ENCODE results near the gene TPM3. TPM values are rescaled to one million over a fixed set of nuclear protein-coding genes. Genes with fewer than 3 reads are reported as not detected.
"Not testable (repeated sequence)": the region's sequence is repeated elsewhere in the genome, so short reads cannot be mapped to it uniquely, and the experiment has no call there.

The TPM3 gene
- total and polyA plus RNA-seq, 2 experiments from 2014 or later, result 120 to 139 TPM

GRCh38 chr1:154213274-154213673 is 21.4 kb upstream of the TPM3 start:
- Histone ChIP-seq H3K27ac (no peak overlapping the region), H3K4me1 (ENCODE audit: low read depth) (no peaks in the 10 kb centered on the region), H3K4me3 (no peak overlapping the region), H3K27me3 (no peaks in the 10 kb centered on the region), H3K36me3 (peaks cover 51% of the 10 kb centered on the region), H3K9me3 (ENCODE audit: low read depth) (no peaks in the 10 kb centered on the region)
- DNase-seq (ENCODE audit: low read depth in 1 of 2, low spot score in 1 of 2), result no peak
- TF ChIP-seq CTCF (IDR thresholded peaks at IDR 0.05; ENCODE audit: low read depth, low read length), result no peak

GRCh38 chr1:154212083-154212482 is 20.2 kb upstream of the TPM3 start:
- Histone ChIP-seq H3K27ac (no peak overlapping the region), H3K9me3 (ENCODE audit: low read depth) (no peaks in the 10 kb centered on the region), H3K4me3 (no peak overlapping the region), H3K36me3 (peaks cover 53% of the 10 kb centered on the region), H3K4me1 (ENCODE audit: low read depth) (no peaks in the 10 kb centered on the region), H3K27me3 (no peaks in the 10 kb centered on the region)
- TF ChIP-seq CTCF (IDR thresholded peaks at IDR 0.05; ENCODE audit: low read depth, low read length), result no peak
- no peak for DNase-seq (ENCODE audit: low read depth in 1 of 2, low spot score in 1 of 2)

GRCh38 chr1:154208677-154209388 is 16.9 kb upstream of the TPM3 start:
- Histone ChIP-seq H3K27me3 (no peaks in the 10 kb centered on the region), H3K9me3 (ENCODE audit: low read depth) (no peaks in the 10 kb centered on the region), H3K4me1 (ENCODE audit: low read depth) (no peaks in the 10 kb centered on the region), H3K27ac (no peak overlapping the region), H3K36me3 (peaks cover 60% of the 10 kb centered on the region), H3K4me3 (no peak overlapping the region)
- no peak for TF ChIP-seq CTCF (IDR thresholded peaks at IDR 0.05; ENCODE audit: low read depth, low read length)
- DNase-seq (ENCODE audit: low read depth in 1 of 2, low spot score in 1 of 2), result no peak

GRCh38 chr1:154207262-154207661 is 15.4 kb upstream of the TPM3 start:
- Histone ChIP-seq H3K9me3 (ENCODE audit: low read depth) (no peaks in the 10 kb centered on the region), H3K27ac (no peak overlapping the region), H3K4me1 (ENCODE audit: low read depth) (no peaks in the 10 kb centered on the region), H3K36me3 (peaks cover 45% of the 10 kb centered on the region), H3K27me3 (no peaks in the 10 kb centered on the region), H3K4me3 (no peak overlapping the region)
- DNase-seq (ENCODE audit: low read depth in 1 of 2, low spot score in 1 of 2), result no peak
- TF ChIP-seq CTCF (IDR thresholded peaks at IDR 0.05; ENCODE audit: low read depth, low read length), result no peak

GRCh38 chr1:154206196-154206595 is 14.3 kb upstream of the TPM3 start, which contains the start of gene CFAP141:
CFAP141 (minus strand) TSS chr1:154206333; CDS start chr1:154206307, 26 bp downstream.
- no peak for DNase-seq (ENCODE audit: low read depth in 1 of 2, low spot score in 1 of 2)
- H3K27me3 ChIP-seq, result no peaks in the 10 kb centered on the region
- no peaks in the 10 kb centered on the region for H3K9me3 ChIP-seq (ENCODE audit: low read depth)
- no peak for TF ChIP-seq CTCF (IDR thresholded peaks at IDR 0.05; ENCODE audit: low read depth, low read length)
- H3K4me1 ChIP-seq (ENCODE audit: low read depth), result no peaks in the 10 kb centered on the region
- H3K36me3 ChIP-seq, result peaks cover 35% of the 10 kb centered on the region
- no peak within 1 kb of the TSS for H3K4me3 ChIP-seq
- H3K27ac ChIP-seq, result peak within 1 kb of the TSS; percentile 40

GRCh38 chr1:154205778-154206177 is 13.9 kb upstream of the TPM3 start:
- H3K9me3 ChIP-seq (ENCODE audit: low read depth); H3K4me1 ChIP-seq (ENCODE audit: low read depth); H3K27me3 ChIP-seq; H3K27ac ChIP-seq; H3K4me3 ChIP-seq; DNase-seq (ENCODE audit: low read depth in 1 of 2, low spot score in 1 of 2): not testable (repeated sequence)
- H3K36me3 ChIP-seq, result peaks cover 32% of the 10 kb centered on the region
